ENCODE data around the gene BEAN1.
"Not testable (repeated sequence)": the region's sequence is repeated elsewhere in the genome, so short reads cannot be mapped to it uniquely, and the experiment has no call there.

The BEAN1 gene

DNA sequence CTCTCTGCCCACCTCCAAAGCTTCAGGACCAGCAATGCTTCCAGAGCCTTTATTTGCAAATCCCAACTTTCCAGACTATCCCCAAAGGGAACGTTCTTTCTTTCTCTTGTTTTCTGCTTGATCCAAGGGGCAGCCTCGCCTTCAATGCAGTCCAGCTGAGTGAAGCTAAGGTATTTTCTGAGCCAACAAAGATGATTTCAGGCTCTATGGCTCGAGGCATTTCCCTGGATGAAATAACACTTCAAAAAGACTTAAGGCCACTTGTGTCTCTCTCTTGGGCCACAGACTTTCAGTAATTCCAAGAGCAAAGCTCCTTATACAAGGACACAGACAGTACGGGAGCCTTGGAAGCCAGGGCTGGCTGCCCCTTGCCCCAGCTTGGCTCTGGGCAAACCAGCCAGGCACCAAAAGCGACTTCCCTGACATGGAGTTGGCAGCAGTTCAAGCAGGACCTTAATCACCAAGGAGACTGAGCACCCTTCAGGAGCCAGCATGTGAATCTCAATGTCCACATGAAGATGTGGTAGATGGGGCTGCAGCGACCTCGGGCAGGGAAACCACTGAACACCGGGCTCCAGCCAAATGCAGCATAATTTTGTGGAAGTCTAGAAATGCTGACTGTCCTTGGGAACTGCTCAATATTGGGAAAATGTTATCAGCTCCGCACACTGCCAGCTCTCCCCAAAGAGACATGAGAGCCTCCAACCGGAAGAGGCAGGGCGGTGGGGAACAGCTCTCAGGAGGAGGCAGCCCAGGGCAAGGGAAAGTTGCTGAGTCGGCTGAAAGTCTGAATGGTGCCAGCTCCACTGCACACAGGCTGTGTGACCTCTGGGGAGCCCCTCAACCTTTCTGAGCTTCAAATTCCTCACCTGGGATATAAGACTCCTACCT, 83.9 kb downstream of the BEAN1 start:
- no peak for DNase-seq (ENCODE audit: low read depth, low spot score)
- TF ChIP-seq, protein P1, sequence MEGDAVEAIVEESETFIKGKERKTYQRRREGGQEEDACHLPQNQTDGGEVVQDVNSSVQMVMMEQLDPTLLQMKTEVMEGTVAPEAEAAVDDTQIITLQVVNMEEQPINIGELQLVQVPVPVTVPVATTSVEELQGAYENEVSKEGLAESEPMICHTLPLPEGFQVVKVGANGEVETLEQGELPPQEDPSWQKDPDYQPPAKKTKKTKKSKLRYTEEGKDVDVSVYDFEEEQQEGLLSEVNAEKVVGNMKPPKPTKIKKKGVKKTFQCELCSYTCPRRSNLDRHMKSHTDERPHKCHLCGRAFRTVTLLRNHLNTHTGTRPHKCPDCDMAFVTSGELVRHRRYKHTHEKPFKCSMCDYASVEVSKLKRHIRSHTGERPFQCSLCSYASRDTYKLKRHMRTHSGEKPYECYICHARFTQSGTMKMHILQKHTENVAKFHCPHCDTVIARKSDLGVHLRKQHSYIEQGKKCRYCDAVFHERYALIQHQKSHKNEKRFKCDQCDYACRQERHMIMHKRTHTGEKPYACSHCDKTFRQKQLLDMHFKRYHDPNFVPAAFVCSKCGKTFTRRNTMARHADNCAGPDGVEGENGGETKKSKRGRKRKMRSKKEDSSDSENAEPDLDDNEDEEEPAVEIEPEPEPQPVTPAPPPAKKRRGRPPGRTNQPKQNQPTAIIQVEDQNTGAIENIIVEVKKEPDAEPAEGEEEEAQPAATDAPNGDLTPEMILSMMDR (IDR thresholded peaks at IDR 0.05; ENCODE audit: low read depth, low read length) = no peak
- H3K4me3 ChIP-seq (ENCODE audit: low read depth, low read length) = no peak overlapping the region
- in situ Hi-C loops (cut with HindIII; ENCODE audit: low sequenced_read_pairs) = no loop called here

DNA sequence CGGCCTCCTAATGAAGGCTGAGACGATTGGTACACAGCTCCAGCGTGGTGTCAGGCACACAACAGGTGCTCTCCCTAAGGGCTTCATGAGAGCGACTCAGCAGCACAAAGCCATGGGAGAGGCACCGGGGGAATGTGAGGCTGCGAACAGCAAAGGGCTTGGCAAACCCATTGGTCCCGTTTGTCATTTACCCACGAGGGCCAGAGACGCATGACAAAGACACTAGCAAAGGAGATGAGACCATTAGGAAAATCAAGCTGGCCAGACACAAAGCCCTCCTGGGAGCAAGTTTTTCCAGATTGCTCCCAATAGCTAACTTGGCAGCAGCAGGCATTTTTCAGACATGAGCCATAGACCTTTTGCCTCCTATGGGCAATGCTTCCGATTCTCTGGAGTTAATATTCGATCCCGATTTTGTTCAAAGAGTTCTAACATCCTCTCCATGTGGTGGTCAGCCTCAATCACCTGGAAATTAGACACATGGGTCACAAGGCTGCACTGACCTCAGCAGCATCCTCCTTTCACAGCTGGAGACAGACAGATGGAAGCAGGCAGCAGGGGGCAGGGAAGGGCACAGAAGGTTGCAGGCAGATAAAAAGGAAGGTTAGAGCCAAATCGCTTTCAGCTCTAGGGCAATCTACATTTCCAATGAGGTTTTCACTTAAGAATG, 84.6 kb downstream of the BEAN1 start:
- in situ Hi-C loops (cut with HindIII; ENCODE audit: low sequenced_read_pairs) = no loop called here
- TF ChIP-seq, protein P1 (IDR thresholded peaks at IDR 0.05; ENCODE audit: low read depth, low read length) = no peak
- no peak overlapping the region for H3K4me3 ChIP-seq (ENCODE audit: low read depth, low read length)
- peak; percentile 79 for DNase-seq (ENCODE audit: low read depth, low spot score)

DNA sequence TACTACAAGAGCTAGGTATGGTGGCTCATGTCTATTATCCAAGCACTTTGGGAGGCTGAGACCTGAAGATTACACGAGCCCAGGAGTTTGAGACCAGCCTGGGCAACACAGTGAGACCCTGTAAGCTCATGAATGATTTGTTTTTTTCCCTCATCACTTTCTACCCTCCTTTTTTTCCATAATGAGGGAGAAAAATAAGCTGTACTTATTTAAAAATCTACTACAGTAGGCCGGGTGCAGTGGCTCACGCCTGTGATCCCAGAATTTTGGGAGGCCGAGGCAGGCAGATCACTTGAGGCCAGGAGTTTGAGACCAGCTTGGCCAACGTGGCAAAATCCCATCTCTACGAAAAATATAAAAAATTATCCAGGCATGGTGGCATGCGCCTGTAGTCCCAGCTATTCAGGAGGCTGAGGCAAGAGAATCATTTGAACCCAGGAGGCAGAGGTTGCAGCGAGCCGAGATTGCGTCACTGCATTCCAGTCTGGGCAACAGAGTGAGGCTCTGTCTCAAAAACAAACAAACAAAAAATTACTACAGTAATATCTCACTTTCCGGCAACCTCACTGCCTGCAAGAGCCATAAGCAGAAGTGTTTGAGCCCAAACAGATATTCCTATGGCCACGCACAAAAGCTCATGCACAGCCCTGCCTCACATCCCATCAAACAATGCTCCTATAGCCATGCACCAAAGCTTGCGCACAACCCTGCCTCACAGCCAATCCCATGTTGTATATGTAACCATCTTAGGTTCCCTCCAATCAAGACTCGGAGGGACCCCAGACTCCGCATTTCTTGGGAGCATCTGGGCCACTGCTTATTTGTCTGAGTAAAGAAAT, 85.4 kb downstream of the BEAN1 start:
- in situ Hi-C loops (cut with HindIII; ENCODE audit: low sequenced_read_pairs) = no loop called here
- H3K4me3 ChIP-seq (ENCODE audit: low read depth, low read length) = no peak overlapping the region
- TF ChIP-seq, protein P1 (IDR thresholded peaks at IDR 0.05; ENCODE audit: low read depth, low read length) = no peak
- DNase-seq (ENCODE audit: low read depth, low spot score) = peak; percentile 28

DNA sequence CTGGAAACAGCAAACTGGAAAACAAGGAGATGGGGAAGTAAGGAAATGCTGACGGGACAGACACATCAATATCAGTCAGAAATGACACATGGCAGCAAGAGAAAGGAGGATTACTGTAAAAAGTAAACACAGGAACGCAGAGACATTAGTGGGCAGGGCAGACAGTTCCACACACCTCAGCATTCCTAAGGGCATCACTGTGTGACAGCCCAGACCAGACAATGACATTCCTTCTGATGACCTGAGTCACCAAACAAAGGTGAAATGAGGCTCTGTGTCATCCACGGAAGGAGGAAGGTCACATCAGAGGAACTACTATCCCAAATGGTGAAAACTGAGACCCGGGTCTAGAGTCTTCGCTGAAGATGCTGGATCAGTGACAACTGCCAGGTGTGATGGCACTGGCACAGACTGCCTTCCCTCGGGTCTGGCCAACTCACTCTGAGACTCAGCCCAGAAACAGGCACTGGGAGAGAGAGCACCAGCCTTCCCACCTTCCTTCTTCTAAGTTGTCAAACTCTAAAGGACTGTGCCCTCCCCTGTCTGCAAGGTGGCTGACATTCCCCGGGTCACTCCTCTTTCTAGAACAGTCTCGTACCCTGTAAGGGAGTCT, 86.1 kb downstream of the BEAN1 start:
- no peak for DNase-seq (ENCODE audit: low read depth, low spot score)
- H3K4me3 ChIP-seq (ENCODE audit: low read depth, low read length) = no peak overlapping the region
- in situ Hi-C loops (cut with HindIII; ENCODE audit: low sequenced_read_pairs) = no loop called here
- TF ChIP-seq, protein P1 (IDR thresholded peaks at IDR 0.05; ENCODE audit: low read depth, low read length) = no peak

DNA sequence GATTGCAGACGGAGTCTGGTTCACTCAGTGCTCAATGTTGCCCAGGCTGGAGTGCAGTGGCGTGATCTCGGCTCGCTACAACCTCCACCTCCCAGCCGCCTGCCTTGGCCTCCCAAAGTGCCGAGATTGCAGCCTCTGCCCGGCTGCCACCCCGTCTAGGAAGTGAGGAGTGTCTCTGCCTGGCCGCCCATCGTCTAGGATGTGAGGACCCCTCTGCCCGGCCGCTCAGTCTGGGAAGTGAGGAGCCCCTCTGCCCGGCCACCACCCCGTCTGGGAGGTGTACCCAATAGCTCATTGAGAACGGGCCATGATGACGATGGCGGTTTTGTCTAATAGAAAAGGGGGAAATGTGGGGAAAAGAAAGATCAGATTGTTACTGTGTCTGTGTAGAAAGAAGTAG, 87.3 kb downstream of the BEAN1 start:
- in situ Hi-C loops (cut with HindIII; ENCODE audit: low sequenced_read_pairs); H3K4me3 ChIP-seq (ENCODE audit: low read depth, low read length); DNase-seq (ENCODE audit: low read depth, low spot score): not testable (repeated sequence)

DNA sequence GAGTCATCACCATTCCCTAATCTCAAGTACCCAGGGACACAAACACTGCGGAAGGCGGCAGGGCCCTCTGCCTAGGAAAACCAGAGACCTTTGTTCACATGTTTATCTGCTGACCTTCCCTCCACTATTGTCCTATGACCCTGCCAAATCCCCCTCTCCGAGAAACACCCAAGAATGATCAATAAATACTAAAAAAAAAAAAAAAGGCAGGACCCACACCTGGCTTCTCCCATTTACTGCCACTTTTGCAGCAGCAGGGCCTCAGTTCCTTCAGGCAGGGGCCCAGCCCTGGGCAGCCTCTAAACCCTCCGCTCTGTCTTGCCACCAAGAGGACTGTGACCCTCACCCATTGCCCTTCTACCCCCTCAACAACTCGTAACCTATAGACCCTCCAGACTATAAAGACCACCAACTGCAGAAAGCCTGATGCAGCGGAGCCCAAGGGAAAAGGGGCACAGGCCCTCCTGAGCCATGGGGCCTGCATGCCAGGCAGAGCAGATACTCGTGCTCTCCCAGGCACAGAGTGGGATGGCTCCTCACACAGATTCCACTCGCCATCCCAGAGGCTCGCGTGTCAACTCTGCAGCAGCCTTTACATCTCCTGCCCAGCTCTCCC, 88.0 kb downstream of the BEAN1 start:
- DNase-seq (ENCODE audit: low read depth, low spot score); H3K4me3 ChIP-seq (ENCODE audit: low read depth, low read length); in situ Hi-C loops (cut with HindIII; ENCODE audit: low sequenced_read_pairs): not testable (repeated sequence)
